Measurements from ENCODE around the gene EIF4G1.

DNA sequence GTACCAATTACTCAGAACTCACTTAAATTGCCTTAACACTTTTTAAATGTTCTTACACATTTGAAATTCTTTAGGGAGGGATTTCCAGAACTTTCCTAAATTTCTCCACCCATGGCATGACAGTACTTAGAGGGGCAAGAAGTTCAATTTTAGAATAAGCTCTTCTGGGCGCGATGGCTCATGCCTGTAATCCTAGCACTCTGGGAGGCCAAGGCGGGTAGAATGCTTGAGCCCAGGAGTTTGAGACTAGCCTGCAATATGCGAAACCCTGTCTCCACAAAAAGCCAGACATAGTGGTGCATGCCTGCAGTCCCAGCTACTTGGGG is 33.6 kb downstream of the EIF4G1 start:
- TF ChIP-seq, protein P1, sequence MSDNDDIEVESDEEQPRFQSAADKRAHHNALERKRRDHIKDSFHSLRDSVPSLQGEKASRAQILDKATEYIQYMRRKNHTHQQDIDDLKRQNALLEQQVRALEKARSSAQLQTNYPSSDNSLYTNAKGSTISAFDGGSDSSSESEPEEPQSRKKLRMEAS (IDR thresholded peaks at IDR 0.05; ENCODE audit: insufficient read depth, insufficient read length) = no peak
- TF ChIP-seq, protein P2, sequence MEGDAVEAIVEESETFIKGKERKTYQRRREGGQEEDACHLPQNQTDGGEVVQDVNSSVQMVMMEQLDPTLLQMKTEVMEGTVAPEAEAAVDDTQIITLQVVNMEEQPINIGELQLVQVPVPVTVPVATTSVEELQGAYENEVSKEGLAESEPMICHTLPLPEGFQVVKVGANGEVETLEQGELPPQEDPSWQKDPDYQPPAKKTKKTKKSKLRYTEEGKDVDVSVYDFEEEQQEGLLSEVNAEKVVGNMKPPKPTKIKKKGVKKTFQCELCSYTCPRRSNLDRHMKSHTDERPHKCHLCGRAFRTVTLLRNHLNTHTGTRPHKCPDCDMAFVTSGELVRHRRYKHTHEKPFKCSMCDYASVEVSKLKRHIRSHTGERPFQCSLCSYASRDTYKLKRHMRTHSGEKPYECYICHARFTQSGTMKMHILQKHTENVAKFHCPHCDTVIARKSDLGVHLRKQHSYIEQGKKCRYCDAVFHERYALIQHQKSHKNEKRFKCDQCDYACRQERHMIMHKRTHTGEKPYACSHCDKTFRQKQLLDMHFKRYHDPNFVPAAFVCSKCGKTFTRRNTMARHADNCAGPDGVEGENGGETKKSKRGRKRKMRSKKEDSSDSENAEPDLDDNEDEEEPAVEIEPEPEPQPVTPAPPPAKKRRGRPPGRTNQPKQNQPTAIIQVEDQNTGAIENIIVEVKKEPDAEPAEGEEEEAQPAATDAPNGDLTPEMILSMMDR (IDR thresholded peaks at IDR 0.05; ENCODE audit: extremely low read depth in 1 of 2, insufficient read depth in 1 of 2, low read depth in 1 of 2, low read length in 2 of 2) = no peak
- no peak for TF ChIP-seq POLR2A (IDR thresholded peaks at IDR 0.05; ENCODE audit: low read depth, low read length)
- no peak for TF ChIP-seq GATA2 (IDR thresholded peaks at IDR 0.05; ENCODE audit: insufficient read depth, insufficient read length, low read depth, low read length)
